GM19351 (cell line): ENCODE results near the gene OAF.
"Not testable (repeated sequence)": the region's sequence is repeated elsewhere in the genome, so short reads cannot be mapped to it uniquely, and the experiment has no call there.

Experiments
- ATAC-seq: cut with Tn5 transposase; IDR thresholded peaks from one replicate; pipeline ENCODE4 v1.9.1; 2021; ENCODE audit warnings: mild to moderate bottlenecking, moderate library complexity; ENCODE audit not compliant: unreplicated experiment

OAF gene

DNA sequence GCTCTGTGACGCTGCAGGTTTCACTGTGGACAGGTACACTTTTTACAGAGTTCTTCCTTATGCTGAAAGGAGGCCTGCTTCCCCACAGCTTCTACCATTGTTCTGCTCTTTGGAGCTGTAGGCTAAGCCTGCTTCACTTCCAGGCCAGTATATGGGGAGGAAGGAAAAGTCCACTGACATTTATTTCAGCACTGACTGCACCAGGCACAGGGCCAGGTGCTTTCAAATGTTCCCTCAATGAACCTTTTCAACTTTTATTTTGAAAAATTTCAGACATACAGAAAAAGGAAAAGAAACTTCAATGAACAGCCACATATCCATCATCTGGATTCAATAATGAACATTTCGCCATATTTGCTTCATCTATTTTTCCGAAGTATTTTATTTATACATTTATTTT lies 51.1 kb downstream of the OAF start:
- ATAC-seq: no peak

DNA sequence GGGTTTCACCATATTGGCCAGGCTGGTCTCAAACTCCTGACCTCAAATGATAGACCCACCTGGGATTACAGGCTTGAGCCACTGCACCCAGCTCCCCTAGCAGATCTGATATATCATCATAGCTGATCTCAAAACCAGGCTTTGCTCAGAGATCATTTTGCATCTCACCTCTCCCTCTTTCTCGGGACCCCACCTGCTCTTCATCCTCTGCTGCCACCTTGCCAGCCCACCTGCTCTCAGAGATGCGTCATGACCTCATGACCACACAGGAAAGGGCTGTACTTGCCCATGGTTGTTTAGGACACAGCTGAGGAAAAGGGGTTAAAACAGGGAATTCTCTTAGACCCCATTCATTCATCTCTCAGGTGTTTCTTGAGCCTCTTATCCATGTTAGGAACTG lies 56.5 kb downstream of the OAF start:
- ATAC-seq: no peak

DNA sequence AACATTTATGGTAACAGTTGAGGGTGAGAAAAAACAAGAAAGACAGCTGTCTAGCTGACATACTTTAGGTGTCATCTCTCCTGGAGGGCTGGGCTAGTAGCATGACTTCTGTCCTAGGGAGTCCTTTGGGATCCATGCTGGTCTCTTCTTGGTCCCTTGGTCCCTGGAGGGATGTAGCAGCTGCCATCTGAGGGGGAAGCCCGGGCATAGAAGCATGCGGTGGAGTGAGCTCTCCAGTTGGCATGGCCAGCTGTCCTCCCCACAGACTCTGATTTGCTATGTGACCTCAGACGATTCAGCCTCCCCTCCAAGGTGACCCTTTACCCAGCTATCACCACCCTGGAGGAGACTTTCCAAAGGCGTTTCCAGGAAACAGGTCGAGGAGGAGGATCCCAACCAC lies 57.9 kb downstream of the OAF start:
- ATAC-seq: no peak

DNA sequence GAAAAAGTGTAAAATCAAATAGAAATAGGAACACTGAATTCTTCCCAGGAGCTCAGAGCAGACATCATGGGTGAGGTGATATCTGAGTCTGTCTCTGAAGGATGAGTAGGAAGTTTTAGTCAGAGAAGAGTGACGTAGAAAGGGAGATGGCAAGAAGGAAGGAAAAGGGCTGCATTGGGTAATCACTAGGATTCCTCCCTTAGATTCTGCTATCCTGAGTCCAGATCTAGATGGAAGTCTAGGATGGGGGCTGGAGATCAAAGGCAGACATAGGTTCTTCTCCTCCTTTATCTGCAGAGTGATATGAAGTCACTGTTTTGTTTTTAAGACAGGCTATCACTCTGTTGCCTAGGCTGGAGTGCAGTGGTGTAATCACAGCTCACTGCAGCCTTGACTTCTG lies 59.6 kb downstream of the OAF start:
- ATAC-seq: no peak

DNA sequence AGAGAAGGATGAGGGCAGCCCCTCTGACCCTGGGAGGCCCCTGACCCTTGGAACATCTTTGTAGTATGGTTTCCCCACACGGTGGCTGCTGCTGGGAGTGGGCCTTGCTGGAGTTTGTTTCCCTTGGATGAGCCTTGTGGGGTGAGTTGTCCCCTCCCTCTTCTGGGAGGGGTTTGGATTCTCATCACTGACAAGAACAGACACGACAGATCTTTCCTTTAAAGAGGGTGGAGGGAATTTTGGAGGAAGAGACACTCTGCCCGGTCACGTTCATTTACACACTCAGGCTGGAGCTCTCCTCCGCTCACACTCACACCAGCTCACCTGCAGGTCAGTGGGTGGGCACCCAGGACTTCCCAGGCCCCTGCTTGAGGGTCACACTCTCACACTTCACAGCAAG lies 60.8 kb downstream of the OAF start:
- ATAC-seq: no peak

DNA sequence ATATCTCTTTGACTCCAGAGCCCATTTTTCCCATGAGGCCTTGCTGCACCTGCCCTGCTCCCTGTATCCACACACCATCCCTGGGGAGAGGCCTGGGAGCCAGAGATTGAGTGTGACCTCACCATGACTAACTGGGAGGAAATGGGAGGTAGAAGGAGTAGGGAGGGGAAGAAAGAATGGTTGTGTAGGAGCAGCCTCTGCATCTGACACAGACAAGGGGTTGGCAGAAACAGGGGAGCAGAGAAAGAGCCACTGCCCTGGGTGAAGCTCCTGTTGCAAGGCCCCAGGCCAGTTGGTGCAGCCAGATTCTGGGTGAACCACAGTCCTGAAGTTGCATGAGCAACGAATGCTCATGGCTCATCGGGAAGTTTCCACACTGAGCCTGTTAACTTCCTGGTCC lies 61.5 kb downstream of the OAF start:
- no peak for ATAC-seq

DNA sequence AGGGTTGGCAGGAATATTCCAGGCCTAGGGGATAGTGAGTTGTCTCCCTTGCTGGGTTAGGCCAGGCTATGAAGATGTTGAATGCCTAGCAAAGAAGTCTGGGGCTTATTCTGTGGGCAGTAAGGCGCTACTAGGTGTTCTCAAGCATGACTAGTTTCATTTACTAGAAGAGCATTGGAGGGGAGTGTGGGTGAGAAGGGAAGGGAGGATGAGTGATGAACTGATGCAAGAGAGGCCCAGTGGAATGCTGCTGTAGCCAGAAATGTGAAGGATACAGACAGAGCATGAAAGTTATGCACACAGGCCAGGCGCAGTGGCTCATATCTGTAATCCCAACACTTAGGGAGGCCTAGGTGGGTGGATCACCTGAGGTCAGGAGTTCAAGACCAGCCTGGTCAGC lies 62.6 kb downstream of the OAF start:
- ATAC-seq: no peak

DNA sequence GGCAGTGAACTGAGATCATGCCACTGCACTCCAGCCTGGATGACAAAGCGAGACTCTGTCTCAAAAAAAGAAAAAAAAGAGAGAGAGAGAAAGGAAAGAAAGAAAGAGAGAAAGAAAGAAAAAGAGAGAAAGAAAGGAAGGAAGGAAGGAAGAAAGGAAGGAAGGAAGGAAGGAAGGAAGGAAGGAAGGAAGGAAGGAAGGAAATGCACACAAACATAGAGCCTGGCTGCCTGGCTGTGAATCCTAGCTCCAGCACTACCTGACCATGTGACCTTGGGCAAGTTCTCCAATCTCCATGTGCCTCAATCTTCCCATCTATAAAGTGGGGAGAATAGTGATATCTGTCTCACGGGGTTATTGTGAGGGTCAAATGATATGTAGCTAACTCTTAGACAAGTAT lies 63.1 kb downstream of the OAF start:
- not testable (repeated sequence) for ATAC-seq

DNA sequence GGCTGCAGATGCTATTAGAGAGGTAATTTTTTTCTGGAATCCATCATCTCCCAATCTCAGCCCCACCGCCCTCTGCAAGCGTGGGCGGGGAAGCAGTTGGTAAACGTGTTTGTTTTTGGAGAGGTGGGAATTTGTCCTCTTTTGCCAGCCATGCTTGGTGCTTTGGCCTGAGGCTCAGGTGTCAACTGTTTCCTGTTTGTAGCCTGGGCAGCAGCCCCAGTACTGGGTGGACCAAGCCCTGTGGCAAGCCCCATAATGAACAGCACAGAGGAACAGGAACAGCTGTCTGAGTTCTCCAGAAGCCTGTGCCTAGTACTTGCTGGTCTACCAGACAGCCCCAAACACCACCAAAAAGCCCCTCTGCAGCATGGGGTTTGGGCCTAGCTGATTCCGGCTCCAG lies 68.7 kb downstream of the OAF start:
- no peak for ATAC-seq
